ENCODE results near the gene LYPD6B. TPM values are rescaled to one million over a fixed set of nuclear protein-coding genes. Genes with fewer than 3 reads are reported as not detected.

LYPD6B gene
- total RNA-seq, 1 experiment from 2014 or later = 2.0 TPM

DNA sequence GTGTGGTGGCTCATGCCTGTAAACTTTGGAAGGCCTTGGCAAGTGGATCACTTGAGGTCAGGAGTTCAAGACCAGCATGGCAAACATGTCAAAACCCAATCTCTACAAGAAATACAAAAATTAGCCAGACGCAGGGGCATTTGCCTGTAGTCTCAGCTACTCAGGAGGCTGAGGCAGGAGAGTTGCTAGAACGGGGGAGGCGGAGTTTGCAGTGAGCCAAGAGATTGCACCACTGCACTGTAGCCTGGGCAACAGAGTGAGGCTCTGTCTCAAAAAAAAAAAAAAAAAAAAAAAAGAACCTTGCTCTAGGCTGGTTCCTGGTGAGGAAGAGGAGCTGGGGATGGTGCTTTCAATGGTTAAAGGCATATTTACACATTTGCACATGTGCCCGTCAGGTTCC lies 129.4 kb downstream of the LYPD6B start:
- Mint-ChIP-seq H3K27ac (no peak overlapping the region), H3K4me3 (no peak overlapping the region), H3K9me3 (peaks cover 0 to 3% of the 10 kb centered on the region in 2 experiments; a peak in 3 of 5 replicates), H3K36me3 (ENCODE audit: insufficient read depth in 1 of 3, low read depth in 3 of 3) (no peaks in the 10 kb centered on the region; a peak in 1 of 7 replicates), H3K27me3 (ENCODE audit: low read depth) (no peaks in the 10 kb centered on the region), H3K4me1 (peaks cover 15 to 17% of the 10 kb centered on the region in 2 experiments)
- H2BK5ac ChIP-seq (ENCODE audit: insufficient read length, low read length) = no peak overlapping the region
- TF ChIP-seq, protein P1, sequence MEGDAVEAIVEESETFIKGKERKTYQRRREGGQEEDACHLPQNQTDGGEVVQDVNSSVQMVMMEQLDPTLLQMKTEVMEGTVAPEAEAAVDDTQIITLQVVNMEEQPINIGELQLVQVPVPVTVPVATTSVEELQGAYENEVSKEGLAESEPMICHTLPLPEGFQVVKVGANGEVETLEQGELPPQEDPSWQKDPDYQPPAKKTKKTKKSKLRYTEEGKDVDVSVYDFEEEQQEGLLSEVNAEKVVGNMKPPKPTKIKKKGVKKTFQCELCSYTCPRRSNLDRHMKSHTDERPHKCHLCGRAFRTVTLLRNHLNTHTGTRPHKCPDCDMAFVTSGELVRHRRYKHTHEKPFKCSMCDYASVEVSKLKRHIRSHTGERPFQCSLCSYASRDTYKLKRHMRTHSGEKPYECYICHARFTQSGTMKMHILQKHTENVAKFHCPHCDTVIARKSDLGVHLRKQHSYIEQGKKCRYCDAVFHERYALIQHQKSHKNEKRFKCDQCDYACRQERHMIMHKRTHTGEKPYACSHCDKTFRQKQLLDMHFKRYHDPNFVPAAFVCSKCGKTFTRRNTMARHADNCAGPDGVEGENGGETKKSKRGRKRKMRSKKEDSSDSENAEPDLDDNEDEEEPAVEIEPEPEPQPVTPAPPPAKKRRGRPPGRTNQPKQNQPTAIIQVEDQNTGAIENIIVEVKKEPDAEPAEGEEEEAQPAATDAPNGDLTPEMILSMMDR (conservative IDR thresholded peaks at IDR 0.05) = no peak
- no peak overlapping the region for H3K9ac ChIP-seq (ENCODE audit: extremely low read depth, insufficient read length, low read length)
- H3K27me3 ChIP-seq (ENCODE audit: insufficient read depth, low read length) = no peaks in the 10 kb centered on the region
- H2BK20ac ChIP-seq (ENCODE audit: low read depth, low read length, poor library complexity, severe bottlenecking) = no peak overlapping the region
- no peak overlapping the region for H2BK120ac ChIP-seq (ENCODE audit: low read depth, low read length, poor library complexity, severe bottlenecking)
- no peak for DNase-seq
- no peak overlapping the region for H3K18ac ChIP-seq (ENCODE audit: insufficient read length, low read depth, low read length)
- H4K5ac ChIP-seq (ENCODE audit: insufficient read length, low read depth, low read length) = no peak overlapping the region
- H2AFZ ChIP-seq (ENCODE audit: low read length) = no peak overlapping the region
- H3K14ac ChIP-seq (ENCODE audit: insufficient read depth, low read length) = no peak overlapping the region
- H3K79me2 ChIP-seq (ENCODE audit: insufficient read depth, low read length) = no peaks in the 10 kb centered on the region
- H3K79me1 ChIP-seq (ENCODE audit: insufficient read depth, low read depth, low read length, poor library complexity, severe bottlenecking) = no peaks in the 10 kb centered on the region
- no peak overlapping the region for H3T11ph ChIP-seq (ENCODE audit: low read length)
- H4K20me1 ChIP-seq (ENCODE audit: control insufficient read depth, insufficient read depth, insufficient read length) = no peaks in the 10 kb centered on the region
- no peak overlapping the region for H3K4me2 ChIP-seq (ENCODE audit: insufficient read depth, insufficient read length, low read length)
- H2BK12ac ChIP-seq (ENCODE audit: insufficient read length, low read depth, low read length) = no peak overlapping the region
- H3K23ac ChIP-seq (ENCODE audit: insufficient read length, low read depth, low read length) = no peak overlapping the region
- no peak overlapping the region for H4K8ac ChIP-seq (replicated peaks; ENCODE audit: insufficient read length, low read depth, low read length)
- no peak overlapping the region for H3K56ac ChIP-seq (ENCODE audit: insufficient read length, low read depth, low read length)
- H3K23me2 ChIP-seq (ENCODE audit: insufficient read length, low read depth, low read length, poor library complexity, severe bottlenecking) = no peaks in the 10 kb centered on the region
- no peak overlapping the region for H2AK5ac ChIP-seq (ENCODE audit: insufficient read length, low read length)
- no peak overlapping the region for H4K91ac ChIP-seq (ENCODE audit: insufficient read length, low read depth, low read length)
- no peaks in the 10 kb centered on the region for H3K4me1 ChIP-seq (ENCODE audit: insufficient read depth, low read length)
- WGBS (ENCODE audit: extremely low coverage, insufficient read length, low lambda C conversion rate) = no CpG with 5 or more reads among the region's 4 CpGs
- no peak overlapping the region for H2BK15ac ChIP-seq (ENCODE audit: low read depth, low read length)
- no peaks in the 10 kb centered on the region for H3K9me3 ChIP-seq (ENCODE audit: control insufficient read depth, low read depth, low read length)
- H3K4ac ChIP-seq (ENCODE audit: low read depth, low read length) = no peak overlapping the region
- H3K27ac ChIP-seq (ENCODE audit: insufficient read length, low read depth, low read length) = no peak overlapping the region

Data from H9 (cell line).